Frontal cortex (tissue), 4 donors: ENCODE data around the gene NAALADL2. TPM values are rescaled to one million over a fixed set of nuclear protein-coding genes. Genes with fewer than 3 reads are reported as not detected.
"Not testable (repeated sequence)": the region's sequence is repeated elsewhere in the genome, so short reads cannot be mapped to it uniquely, and the experiment has no call there.

Source experiments
- DNase-seq, 2 donors: peaks; one replicate each; pipeline ENCODE4 v3.0.0; 2012; ENCODE audit warnings: low spot score in 2 of 2
- FAIRE-seq: peaks from 2 replicates; lab custom pipeline; 2012; peaks lifted over from hg19 to GRCh38; lab: Jason Lieb, UNC
- total RNA-seq: library from RNA; depleted of rRNA; stranded (reverse); fragments of >200 nt; gene quantifications from one replicate; pipeline ENCODE4 v1.2.3, GENCODE V29; 2014
- donor health status: control.
- donor health status: control.
- donor health status: control.

NAALADL2 gene
- total RNA-seq, 1 donor from 2014 or later, result 4.9 TPM

DNA sequence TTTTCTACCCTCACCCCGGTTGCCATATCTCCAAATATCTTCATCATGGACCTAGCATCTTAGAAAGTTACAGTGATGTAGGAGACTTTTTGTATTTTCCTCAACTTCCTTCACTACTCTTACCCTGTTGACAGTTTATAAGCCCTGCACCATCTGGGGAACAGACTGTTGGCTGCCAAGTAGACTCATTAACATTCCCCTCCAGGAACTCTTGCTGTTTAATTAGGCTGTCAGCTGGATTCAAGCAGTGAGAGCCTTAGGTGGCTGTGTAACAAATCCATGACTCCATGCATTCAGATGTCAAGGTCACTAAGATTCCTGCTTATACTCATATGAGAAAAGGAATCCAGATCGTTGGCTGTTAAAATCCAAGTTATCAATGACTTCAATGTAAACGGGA, 198.3 kb downstream of the NAALADL2 start:
- DNase-seq, result no peak
- FAIRE-seq, result no peak

- DNase-seq (no peak), FAIRE-seq (no peak)
Observed at GRCh38 chr3:175059788-175060187, 200.7 kb downstream of the NAALADL2 start.

DNA sequence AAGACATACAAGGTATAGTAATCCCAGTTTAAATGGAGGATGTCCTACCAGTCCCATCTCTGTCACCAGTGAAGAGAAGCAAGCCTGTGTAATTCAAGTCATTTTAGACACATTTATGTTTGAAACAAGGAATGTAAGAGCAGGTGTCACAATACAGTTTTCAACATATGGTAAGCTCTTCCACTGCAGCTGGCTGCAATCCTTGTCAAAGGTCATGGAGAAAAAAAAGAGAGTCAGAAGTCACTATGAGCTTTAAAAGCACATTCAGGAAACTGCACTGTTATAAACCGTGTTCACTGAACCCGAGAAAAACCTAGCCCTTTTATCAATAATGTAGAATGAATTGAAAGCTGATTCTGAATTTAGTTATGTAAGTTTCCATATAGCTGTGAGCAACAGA, 206.4 kb downstream of the NAALADL2 start:
- FAIRE-seq (no peak), DNase-seq (no peak)

DNA sequence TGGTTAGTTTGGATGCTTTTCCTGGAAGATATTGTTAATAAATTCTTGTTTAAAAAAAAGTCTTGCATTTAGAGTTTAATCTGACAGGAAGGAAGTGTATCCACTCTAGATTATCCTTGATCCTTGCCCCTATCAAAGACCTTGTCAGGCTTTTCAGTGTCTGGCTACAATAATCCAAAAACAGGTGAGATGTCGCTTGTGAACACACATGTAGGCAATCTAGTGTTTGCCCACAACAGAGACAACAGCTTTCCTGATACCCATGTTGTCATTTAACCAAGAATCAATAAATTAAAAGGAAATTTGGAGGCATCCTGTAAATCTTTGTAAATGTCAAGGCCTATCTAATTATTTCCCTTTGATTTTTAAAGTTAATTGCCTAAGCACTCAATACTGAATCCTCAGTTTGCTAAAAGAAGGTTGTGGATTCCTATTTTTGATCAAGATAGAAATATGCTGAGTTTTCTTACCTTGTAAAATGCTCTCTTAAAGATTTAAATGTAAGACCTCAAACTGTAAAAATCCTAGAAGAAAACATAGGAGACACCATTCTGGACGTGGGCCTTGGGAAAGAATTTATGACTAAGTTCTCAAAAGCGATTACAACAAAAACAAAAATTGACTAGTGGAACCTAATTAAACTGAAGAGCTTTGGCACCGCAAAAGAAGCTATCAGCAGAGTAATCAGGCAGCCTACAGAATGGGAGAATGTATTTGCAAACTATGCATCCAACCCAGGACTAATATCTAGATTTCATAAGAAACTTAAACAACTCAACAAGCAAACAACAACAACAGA, 207.7 kb downstream of the NAALADL2 start:
- DNase-seq, result no peak
- FAIRE-seq, result no peak

- DNase-seq (no peak), FAIRE-seq (no peak)
Observed at GRCh38 chr3:175068587-175068986, 209.5 kb downstream of the NAALADL2 start.

DNA sequence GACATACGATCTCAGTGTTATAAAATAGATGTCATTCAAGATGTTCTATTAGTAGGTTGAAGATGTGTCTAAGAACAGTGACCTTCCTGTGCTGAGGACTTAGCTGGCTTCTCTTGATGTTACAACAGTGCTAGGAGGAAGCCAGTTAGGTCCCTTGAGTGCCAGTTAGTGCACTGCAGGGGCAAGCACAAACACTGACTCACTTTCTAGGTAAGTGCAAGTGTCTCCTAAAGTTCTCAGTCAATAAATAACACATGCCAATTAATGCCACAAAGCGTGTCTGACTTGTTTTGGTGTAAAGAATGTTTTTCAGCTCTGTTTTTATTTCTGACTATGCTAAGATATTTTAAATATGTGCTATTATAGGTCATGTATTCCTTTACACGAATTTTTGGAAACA, 211.8 kb downstream of the NAALADL2 start:
- no peak for FAIRE-seq
- no peak for DNase-seq

GRCh38 chr3:175073219-175073905, 214.2 kb downstream of the NAALADL2 start:
- DNase-seq (no peak), FAIRE-seq (no peak)

DNA sequence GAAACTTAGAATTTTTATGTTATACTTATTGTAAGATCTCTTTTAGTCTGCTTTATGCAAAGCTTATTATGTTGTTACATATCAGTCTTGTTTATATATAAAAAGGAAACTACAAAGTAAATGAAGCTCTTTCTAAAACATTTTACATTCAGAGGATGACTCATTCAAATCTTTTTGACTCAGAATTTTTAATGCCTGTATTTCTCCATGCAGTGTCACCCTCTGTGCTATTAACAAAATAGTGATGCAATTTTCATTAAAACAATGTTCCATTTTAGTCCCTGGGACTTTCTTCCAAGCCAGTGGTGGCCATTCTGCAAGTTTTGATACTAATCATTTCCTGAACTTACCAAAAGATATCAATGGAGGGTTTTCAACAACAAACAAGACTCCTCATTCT, 216.1 kb downstream of the NAALADL2 start:
- FAIRE-seq, result no peak

GRCh38 chr3:175077216-175077615, 218.1 kb downstream of the NAALADL2 start:
- DNase-seq, result no peak
- FAIRE-seq, result no peak

More for the DNA sequence above, 216.1 kb downstream of the NAALADL2 start:
- no peak for DNase-seq

DNA sequence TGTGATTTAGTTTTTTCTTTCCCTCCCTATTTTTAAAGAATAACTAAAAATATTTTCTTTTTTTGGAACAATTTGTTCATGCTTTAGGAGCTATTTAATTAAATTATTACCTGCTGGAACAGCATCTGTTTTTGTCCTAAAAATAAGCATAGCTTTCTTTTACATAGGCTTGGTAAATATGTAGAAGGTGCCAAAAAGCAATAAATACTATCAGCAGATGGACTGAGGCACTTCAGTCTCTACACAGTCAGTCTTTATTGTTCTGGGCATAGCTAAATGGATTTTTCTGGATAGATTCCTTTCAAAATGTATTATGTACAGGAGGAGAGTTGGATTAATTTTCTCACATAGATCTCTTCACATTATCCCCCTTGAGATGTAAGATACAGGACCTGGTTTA, 223.5 kb downstream of the NAALADL2 start:
- DNase-seq, result no peak

GRCh38 chr3:175087128-175087527, 228.0 kb downstream of the NAALADL2 start:
- FAIRE-seq, result not testable (repeated sequence)

More for the DNA sequence above, 223.5 kb downstream of the NAALADL2 start:
- FAIRE-seq, result no peak

DNA sequence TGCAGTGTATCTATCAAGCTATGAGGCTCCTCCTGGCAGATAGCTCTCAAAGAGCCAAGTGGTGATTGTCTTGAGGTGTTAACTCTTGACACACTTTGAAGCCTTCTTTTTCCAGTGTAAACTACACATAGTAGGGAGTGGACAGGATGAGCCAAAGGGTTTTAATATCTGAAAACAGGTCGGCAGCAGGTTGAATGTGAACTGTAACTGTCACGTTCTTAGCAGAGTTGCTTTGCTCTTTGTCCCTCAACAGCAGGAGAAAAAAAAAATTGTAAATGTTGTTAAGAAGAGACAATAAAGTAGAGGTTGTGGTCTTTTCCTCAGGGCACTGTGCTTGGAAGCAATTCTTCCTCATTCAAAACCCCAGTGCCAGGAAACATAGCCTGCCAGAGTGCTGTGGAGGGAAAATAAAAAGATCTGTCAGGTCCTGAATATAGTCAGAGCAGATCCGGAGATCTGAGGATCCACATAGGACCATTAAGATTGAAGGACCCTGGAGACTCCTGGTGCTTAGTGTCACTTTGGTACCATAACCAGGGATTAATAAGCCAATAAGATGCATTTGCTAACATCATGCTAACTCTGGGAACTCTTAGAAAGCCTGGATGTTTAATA, 229.7 kb downstream of the NAALADL2 start:
- DNase-seq, result no peak

More at GRCh38 chr3:175087128-175087527, 228.0 kb downstream of the NAALADL2 start:
- not testable (repeated sequence) for DNase-seq

DNA sequence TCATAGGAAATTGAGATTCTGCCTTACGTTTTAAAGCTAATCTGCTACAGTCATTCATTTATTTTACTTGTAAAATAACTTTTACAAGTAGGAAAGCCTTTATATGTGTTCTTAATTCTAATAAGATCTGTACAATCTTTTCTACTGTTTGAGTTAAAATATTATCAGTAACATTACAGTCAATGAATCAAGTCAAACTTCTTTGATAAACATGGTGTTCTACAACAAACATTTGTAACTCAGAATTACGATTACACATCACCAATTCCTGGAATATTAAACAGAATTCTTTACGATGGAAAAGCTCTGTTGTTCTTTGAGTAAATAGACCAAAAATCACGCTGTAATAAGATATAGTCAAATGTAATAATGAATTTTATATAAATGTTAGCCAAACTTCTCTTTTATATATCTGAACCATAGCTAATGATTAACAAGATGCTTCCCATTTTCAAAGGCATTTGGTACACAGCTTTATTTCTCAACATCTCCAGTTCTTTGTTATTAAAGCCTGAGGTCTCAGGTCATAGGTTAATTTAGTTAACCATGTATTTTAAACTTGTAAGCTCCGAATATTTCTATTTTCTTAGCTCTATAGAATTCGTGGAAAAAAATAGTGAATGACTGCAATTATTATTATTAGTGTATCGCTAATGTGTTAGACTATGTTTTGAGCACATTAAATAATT, 232.4 kb downstream of the NAALADL2 start:
- FAIRE-seq, result no peak
- DNase-seq, result no peak

More for the DNA sequence above, 229.7 kb downstream of the NAALADL2 start:
- FAIRE-seq, result no peak

DNA sequence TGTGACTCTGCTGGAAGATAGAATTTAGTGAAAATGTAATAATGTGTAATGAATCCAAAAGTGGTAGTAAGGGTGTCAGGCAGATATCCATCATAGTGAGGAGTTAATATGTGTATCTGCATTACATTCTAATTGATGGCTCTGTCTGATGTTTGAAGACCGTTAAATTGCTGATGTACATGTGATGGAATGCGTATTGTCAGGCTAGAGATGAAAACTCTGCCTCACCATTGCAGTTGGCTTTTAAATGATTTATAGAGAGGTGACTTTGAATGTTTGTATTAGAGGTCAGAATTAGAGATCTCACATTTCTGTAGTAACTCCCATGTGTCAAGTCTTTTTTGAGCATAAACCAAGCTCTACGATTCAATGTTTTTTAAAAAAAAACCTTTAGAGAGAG, 234.6 kb downstream of the NAALADL2 start:
- FAIRE-seq, result no peak
- no peak for DNase-seq

DNA sequence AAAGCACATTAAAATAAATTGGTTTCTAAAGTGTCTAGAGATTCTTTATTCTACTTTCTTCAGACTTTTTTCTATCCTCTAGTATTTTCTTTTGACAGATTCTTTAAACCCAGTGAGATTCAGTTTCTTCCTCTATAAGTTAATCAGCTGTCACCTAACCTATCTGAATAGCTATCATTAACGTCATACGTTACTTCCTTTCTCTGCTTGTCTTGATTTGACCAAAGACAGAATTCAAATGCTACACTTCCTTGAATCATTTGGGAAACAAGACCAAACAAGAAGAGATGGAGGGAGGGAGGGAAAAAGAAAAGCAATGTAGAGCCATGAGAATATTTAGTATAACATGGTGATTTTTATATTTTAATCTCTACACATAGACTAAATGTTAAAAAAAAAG, 235.2 kb downstream of the NAALADL2 start:
- no peak for DNase-seq

DNA sequence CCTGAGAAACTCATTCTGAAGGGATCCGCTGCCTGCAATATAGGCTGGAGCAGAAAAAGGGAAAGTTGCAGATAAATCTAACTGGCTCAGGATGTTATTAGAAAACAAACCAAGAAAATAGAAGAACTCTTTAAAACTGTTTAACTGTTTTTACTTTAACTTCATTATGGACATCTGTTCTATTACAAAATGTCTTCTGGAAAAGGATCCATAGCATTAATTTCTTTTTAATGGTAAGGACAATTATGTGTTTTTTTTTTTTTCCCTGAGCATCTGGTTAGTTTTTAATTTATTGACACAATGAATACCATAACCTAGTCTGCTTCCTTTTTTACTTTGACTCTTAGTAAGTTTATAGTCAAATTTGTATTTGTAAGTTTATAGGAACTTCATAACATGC, 239.5 kb downstream of the NAALADL2 start:
- no peak for DNase-seq
- no peak for FAIRE-seq

More for the DNA sequence above, 235.2 kb downstream of the NAALADL2 start:
- no peak for FAIRE-seq

DNA sequence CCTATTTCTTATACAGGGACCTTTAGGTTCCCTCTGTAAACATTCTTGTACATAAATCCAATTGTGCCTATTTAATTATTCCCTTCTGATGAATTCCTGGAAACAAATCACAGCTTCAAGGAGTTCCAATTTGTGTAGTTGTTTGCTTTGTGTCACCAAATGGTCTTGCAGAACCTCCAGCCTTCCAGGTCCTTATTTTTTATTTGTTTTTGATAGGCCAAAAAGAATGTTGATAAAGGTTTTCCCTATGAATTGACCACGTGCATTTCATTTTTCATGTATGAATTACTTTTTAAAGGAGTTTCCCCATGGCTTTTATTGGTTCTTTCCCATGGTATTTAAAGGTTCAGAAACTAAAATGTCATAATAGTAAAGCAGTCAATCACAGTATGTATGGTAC, 243.0 kb downstream of the NAALADL2 start:
- FAIRE-seq, result no peak
- DNase-seq, result no peak

GRCh38 chr3:175103298-175103697, 244.2 kb downstream of the NAALADL2 start:
- DNase-seq (no peak), FAIRE-seq (no peak)

- FAIRE-seq (no peak), DNase-seq (no peak)
Observed at GRCh38 chr3:175105066-175105465, 245.9 kb downstream of the NAALADL2 start.

GRCh38 chr3:175107231-175107630, 248.1 kb downstream of the NAALADL2 start:
- DNase-seq (no peak), FAIRE-seq (no peak)
